HL-60 (cell line): Measurements from ENCODE around the gene RAB10.

Experiments used
- DNase-seq, 2 experiments: peaks; one replicate each; pipeline ENCODE4 v3.0.0-alpha.2; 2010 to 2020; ENCODE audit warnings: low read depth in 1 of 2, low spot score in 1 of 2
- H3K27ac ChIP-seq: fragments of 250-450 bp; sonication (Bioruptor Pico); replicated peaks from 2 replicates; pipeline ENCODE4 v1.5.1; 2020; ENCODE audit warnings: mild to moderate bottlenecking, moderate library complexity
- H3K27me3 ChIP-seq: fragments of 250-450 bp; sonication (Bioruptor Pico); 2 replicates; pipeline ENCODE4 v1.5.1; 2021; ENCODE audit warnings: mild to moderate bottlenecking, moderate library complexity; ENCODE audit not compliant: insufficient read depth, poor library complexity, severe bottlenecking
- H3K4me3 ChIP-seq: replicated peaks from 2 replicates; pipeline ENCODE4 v1.5.1; 2011; ENCODE audit warnings: mild to moderate bottlenecking, control low read depth, low read length; ENCODE audit not compliant: insufficient read depth
- CTCF ChIP-seq: IDR thresholded peaks from one replicate; pipeline ENCODE4 v1.5.1; 2011; ENCODE audit warnings: low read length, control low read depth, inconsistent platforms; ENCODE audit not compliant: insufficient read depth
- GABPA ChIP-seq: IDR thresholded peaks from 2 replicates; pipeline ENCODE4 v1.6.1; 2012; ENCODE audit warnings: low read depth
- POLR2AphosphoS5 ChIP-seq: IDR thresholded peaks from 2 replicates; pipeline ENCODE4 v1.6.1; 2012; ENCODE audit warnings: low read depth
- SPI1 ChIP-seq: IDR thresholded peaks from 2 replicates; pipeline ENCODE4 v1.6.1; 2012; ENCODE audit warnings: low read depth, mild to moderate bottlenecking, borderline replicate concordance
- TF ChIP-seq, protein P1 (sequence below): IDR thresholded peaks from 2 replicates; pipeline ENCODE4 v1.6.1; 2012; ENCODE audit warnings: low read depth; ENCODE audit not compliant: insufficient replicate concordance

Gene RAB10

DNA sequence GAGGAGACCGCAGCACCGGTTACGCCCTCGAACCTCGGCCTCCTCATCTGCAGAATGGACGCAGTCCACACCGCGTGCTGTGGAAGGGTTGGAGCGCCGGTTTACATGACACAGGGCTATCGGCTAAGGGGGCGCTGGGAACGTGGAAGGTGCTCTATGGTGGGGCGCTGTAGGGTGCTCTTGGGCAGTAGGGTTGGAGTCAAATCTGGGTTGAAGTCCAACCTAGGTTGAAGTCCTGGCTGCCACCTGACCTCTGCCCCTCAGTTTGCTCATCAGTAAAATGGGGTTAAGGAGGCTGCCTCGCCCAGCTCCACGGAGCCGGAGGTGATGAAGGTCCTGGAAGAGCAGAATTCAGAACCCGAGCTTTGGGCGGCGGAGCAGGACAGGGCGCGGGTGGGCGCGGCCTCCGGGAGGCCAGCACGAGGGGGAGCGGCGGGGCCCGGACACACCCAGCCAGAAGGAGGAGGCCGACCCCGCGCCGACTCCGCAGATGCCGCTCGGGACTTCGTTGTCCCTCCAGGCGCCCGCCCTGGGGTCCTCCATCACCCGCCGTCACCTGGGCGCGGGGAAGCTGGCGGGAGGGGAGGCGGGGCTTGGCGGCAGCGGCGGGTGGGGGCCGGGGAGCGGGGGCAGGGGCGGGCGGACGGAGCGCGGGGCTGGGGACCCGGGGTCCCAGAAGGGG is 138.4 kb downstream of the RAB10 start:
- Histone ChIP-seq H3K27me3 (peaks cover 24% of the 10 kb centered on the region), H3K27ac (no peak overlapping the region), H3K4me3 (0 out of 2 replicates have a peak overlapping the region, but pooled peaks have one; percentile 15)
- TF ChIP-seq, protein P1, sequence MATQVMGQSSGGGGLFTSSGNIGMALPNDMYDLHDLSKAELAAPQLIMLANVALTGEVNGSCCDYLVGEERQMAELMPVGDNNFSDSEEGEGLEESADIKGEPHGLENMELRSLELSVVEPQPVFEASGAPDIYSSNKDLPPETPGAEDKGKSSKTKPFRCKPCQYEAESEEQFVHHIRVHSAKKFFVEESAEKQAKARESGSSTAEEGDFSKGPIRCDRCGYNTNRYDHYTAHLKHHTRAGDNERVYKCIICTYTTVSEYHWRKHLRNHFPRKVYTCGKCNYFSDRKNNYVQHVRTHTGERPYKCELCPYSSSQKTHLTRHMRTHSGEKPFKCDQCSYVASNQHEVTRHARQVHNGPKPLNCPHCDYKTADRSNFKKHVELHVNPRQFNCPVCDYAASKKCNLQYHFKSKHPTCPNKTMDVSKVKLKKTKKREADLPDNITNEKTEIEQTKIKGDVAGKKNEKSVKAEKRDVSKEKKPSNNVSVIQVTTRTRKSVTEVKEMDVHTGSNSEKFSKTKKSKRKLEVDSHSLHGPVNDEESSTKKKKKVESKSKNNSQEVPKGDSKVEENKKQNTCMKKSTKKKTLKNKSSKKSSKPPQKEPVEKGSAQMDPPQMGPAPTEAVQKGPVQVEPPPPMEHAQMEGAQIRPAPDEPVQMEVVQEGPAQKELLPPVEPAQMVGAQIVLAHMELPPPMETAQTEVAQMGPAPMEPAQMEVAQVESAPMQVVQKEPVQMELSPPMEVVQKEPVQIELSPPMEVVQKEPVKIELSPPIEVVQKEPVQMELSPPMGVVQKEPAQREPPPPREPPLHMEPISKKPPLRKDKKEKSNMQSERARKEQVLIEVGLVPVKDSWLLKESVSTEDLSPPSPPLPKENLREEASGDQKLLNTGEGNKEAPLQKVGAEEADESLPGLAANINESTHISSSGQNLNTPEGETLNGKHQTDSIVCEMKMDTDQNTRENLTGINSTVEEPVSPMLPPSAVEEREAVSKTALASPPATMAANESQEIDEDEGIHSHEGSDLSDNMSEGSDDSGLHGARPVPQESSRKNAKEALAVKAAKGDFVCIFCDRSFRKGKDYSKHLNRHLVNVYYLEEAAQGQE: no peak
- TF ChIP-seq SPI1: no peak
- no peak for TF ChIP-seq POLR2AphosphoS5
- TF ChIP-seq CTCF: no peak
- DNase-seq: no peak

GRCh38 chr2:26172871-26173775 is 139.2 kb downstream of the RAB10 start, which contains the start of gene GAREM2:
Gene GAREM2 (plus strand): TSS chr2:26173088. CDS start chr2:26173221, 133 bp downstream.
- DNase-seq: no peak
- TF ChIP-seq, protein P1: no peak
- TF ChIP-seq SPI1 (no peak), CTCF (no peak), POLR2AphosphoS5 (no peak), GABPA (no peak)
- Histone ChIP-seq H3K27me3 (peaks cover 24% of the 10 kb centered on the region), H3K4me3 (peak within 1 kb of the TSS; percentile 36), H3K27ac (no peak within 1 kb of the TSS)

DNA sequence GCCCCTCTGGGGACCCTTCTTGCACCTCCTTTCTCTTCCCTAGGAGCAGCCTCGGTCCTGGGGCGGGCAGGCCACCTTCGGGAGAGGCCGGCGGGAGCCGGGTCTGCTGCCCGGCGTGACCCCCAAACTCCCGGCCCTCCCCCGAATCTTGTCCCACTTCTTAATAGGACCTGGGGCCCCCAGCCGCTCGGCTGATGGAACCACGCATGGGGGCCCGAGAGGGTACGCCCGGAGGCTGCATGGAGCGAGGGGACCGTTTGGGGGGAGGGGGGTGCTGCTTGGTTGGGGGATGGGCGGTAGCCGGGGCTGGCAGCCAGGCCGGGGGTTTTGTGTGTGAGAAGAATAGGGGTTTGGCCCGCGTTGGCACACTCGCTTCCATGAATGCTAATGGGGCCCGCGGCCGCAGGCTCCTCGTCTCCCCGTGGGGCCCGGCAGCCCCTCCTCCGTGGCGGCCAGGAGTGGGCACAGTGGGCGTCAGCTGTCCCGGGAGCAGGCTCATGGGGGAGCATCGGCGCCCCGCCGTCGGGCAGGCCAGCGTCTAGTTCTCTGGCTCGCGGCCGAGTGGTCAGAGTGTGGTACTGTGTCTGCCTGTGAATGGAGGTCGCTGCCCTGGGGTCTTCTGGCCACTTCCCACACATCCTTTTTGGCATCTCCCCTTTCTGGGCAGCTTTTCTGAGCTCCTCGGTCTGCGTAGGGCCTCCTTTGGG is 140.0 kb downstream of the RAB10 start:
- Histone ChIP-seq H3K4me3 (no peak overlapping the region), H3K27me3 (peaks cover 26% of the 10 kb centered on the region), H3K27ac (no peak overlapping the region)
- no peak for TF ChIP-seq CTCF
- no peak for TF ChIP-seq GABPA
- TF ChIP-seq, protein P1: no peak
- TF ChIP-seq POLR2AphosphoS5: no peak
- no peak for TF ChIP-seq SPI1
- DNase-seq: no peak
